Activated CD8-positive, alpha-beta T cell treated with anti-CD3 and anti-CD28 coated beads for 36 hours (primary cell): ENCODE results near the gene RTN3. TPM values are rescaled to one million over a fixed set of nuclear protein-coding genes. Genes with fewer than 3 reads are reported as not detected.

Experiments
- ATAC-seq: fragments of 200-7000 bp; cut with Tn5 transposase; one replicate; pipeline ENCODE4 v1.10.0; 2021; ENCODE audit warnings: mild to moderate bottlenecking, moderate library complexity
- CTCF ChIA-PET: fragments of 350-600 bp; sonication (Branson Sonifier 250); formaldehyde crosslinking; loops from one replicate; lab custom pipeline; 2021; ENCODE audit warnings: antibody characterized with exemption; lab: Charles Lee
- POLR2A ChIA-PET: fragments of 350-600 bp; sonication (Branson Sonifier 250); formaldehyde crosslinking; loops from one replicate; lab custom pipeline; 2021; ENCODE audit warnings: antibody characterized with exemption; lab: Charles Lee
- DNase-seq: peaks from one replicate; pipeline ENCODE4 v3.0.0-alpha.2; 2020
- H3K27ac Mint-ChIP-seq: one replicate; pipeline ENCODE4 v1.8.0; 2021; ENCODE audit warnings: mild to moderate bottlenecking, mixed read lengths
- H3K27me3 Mint-ChIP-seq: one replicate; pipeline ENCODE4 v1.8.0; 2021; ENCODE audit warnings: mixed read lengths
- H3K36me3 Mint-ChIP-seq: one replicate; pipeline ENCODE4 v1.8.0; 2021; ENCODE audit warnings: low read depth, mixed read lengths
- H3K4me1 Mint-ChIP-seq: one replicate; pipeline ENCODE4 v1.8.0; 2021; ENCODE audit warnings: low read depth, mixed read lengths
- H3K4me3 Mint-ChIP-seq: one replicate; pipeline ENCODE4 v1.8.0; 2021; ENCODE audit warnings: mild to moderate bottlenecking, moderate library complexity, mixed read lengths
- H3K9me3 Mint-ChIP-seq: one replicate; pipeline ENCODE4 v1.8.0; 2021; ENCODE audit warnings: mixed read lengths
- intact Hi-C: fragments of 100-400 bp; cut with micrococcal nuclease; formaldehyde crosslinking; loops from one replicate; pipeline ENCODE4 v1.10.0; 2022
- total RNA-seq, 2 experiments: library from RNA; stranded (reverse); gene quantifications; one replicate each; pipeline ENCODE4 v1.2.3, GENCODE V29; 2021
- TF ChIP-seq, protein P1 (sequence below): fragments of 200-600 bp; IDR thresholded peaks from one replicate; pipeline ENCODE4 v1.8.0; 2022; ENCODE audit warnings: antibody characterized with exemption, mild to moderate bottlenecking

The RTN3 gene
- total RNA-seq, 2 experiments from 2014 or later: 32.1 to 34.0 TPM

DNA sequence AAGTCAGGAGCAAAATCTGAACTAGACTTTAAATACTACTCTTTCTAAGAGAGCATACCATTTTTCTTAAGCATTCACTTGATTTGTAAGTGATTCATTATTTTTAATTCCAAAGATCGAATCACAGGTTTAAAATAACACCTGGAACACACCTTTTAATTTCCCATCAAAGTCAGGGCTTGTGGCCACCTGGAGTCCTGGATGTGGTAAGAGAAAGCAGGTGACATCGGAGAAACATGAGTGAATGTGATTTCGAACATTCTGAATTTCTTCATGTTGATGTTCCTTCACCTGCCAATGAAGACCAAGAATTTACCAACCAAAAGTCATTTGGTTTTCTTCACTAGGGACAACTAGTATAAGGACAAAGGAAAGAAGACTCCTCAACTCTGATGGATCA lies 38.1 kb upstream of the RTN3 start:
- H3K36me3 Mint-ChIP-seq: peaks cover 8% of the 10 kb centered on the region
- no peaks in the 10 kb centered on the region for H3K27me3 Mint-ChIP-seq
- no peak overlapping the region for H3K4me3 Mint-ChIP-seq
- CTCF ChIA-PET: interaction anchor here (0.9 to 12.3 kb wide), 7 partner anchors 15 to 164 kb away, joined by 3 to 150 read pairs (median 4); no protein-coding TSS in a partner anchor
- H3K9me3 Mint-ChIP-seq: no peaks in the 10 kb centered on the region
- no peaks in the 10 kb centered on the region for H3K4me1 Mint-ChIP-seq
- POLR2A ChIA-PET: interaction anchor here (0.7 kb wide), 1 partner anchor 94 kb away, joined by 3 read pairs; no protein-coding TSS in a partner anchor
- ATAC-seq (no peak), DNase-seq (no peak)
- TF ChIP-seq, protein P1, sequence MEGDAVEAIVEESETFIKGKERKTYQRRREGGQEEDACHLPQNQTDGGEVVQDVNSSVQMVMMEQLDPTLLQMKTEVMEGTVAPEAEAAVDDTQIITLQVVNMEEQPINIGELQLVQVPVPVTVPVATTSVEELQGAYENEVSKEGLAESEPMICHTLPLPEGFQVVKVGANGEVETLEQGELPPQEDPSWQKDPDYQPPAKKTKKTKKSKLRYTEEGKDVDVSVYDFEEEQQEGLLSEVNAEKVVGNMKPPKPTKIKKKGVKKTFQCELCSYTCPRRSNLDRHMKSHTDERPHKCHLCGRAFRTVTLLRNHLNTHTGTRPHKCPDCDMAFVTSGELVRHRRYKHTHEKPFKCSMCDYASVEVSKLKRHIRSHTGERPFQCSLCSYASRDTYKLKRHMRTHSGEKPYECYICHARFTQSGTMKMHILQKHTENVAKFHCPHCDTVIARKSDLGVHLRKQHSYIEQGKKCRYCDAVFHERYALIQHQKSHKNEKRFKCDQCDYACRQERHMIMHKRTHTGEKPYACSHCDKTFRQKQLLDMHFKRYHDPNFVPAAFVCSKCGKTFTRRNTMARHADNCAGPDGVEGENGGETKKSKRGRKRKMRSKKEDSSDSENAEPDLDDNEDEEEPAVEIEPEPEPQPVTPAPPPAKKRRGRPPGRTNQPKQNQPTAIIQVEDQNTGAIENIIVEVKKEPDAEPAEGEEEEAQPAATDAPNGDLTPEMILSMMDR: no peak
- no peak overlapping the region for H3K27ac Mint-ChIP-seq
- intact Hi-C loops: no loop called here

DNA sequence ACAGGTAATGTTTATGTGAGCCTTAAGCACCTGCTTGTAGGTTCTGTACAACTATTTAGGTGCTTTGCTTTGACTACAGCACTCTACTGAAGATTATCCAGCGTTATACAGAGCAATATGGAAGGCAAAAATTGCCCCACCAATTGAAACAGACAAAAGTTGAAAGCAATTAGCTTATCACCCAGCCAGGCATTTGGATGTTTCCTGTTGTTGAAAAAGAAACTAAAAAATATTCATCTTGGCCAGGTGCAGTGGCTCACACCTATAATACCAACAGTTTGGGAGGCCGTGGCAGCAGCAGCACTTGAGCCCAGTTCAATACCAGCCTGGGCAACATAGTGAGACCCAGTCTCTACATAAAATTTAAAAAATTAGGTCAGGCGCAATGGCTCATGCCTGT lies 28.6 kb upstream of the RTN3 start:
- Mint-ChIP-seq H3K9me3 (no peaks in the 10 kb centered on the region), H3K4me1 (peaks cover 8% of the 10 kb centered on the region), H3K27ac (no peak overlapping the region), H3K27me3 (no peaks in the 10 kb centered on the region), H3K4me3 (no peak overlapping the region), H3K36me3 (peaks cover 30% of the 10 kb centered on the region)
- ChIA-PET CTCF (interaction anchor here (1.0 to 2.6 kb wide), 2 partner anchors 14 to 16 kb away, joined by 3 to 9 read pairs; no protein-coding TSS in a partner anchor), POLR2A (no interaction called here)
- ATAC-seq: no peak
- intact Hi-C loops: no loop called here
- TF ChIP-seq, protein P1: no peak
- no peak for DNase-seq

DNA sequence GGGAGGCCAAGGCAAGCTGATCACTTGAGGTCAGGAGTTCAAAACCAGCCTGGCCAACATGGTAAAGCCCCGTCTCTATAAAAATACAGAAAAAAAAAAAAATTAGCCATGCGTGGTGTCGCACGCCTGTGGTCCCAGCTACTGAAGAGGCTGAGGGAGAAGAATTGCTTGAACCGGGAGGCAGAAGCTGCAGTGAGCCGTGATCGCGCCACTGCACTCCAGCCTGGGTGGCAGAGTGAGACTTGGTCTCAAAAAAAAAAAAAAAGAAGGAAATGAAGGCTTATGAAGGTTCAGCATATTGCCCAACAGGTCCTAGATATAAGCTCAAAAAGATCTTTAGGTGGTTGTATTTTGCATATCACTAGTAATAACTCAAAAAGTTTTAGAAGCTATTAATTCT lies 20.3 kb upstream of the RTN3 start:
- POLR2A ChIA-PET: interaction anchor here (1.1 to 1.2 kb wide), 2 partner anchors 10 to 13 kb away, joined by 3 to 4 read pairs; no protein-coding TSS in a partner anchor
- Mint-ChIP-seq H3K4me3 (no peak overlapping the region), H3K9me3 (no peaks in the 10 kb centered on the region), H3K36me3 (peaks cover 7% of the 10 kb centered on the region), H3K27me3 (no peaks in the 10 kb centered on the region), H3K27ac (no peak overlapping the region), H3K4me1 (peaks cover 15% of the 10 kb centered on the region)
- TF ChIP-seq, protein P1: no peak
- ATAC-seq (no peak), DNase-seq (no peak)
- CTCF ChIA-PET: interaction anchor here (0.9 to 1.6 kb wide), 7 partner anchors 10 to 77 kb away, joined by 3 to 7 read pairs (median 4); partner anchors contain the start of genes ATL3 and RTN3
- intact Hi-C loops: no loop called here

DNA sequence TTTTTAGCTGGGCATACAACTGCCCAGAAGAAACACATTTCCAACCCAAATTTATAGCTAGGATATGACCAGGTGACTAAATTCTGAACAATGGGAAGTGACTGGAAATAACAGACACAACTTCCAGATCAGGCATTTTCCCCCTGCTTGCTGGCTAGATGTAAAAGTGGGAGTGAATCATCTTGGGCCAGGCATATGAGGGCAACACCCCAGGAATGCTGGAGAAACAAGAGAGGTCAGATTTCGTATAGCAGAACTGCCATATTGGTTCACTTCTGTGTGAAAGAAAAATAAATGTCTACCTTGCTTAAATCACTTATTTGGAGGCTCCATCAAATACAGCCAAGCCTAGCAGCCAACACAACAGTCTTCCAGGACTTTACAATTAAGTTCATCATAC lies 17.5 kb upstream of the RTN3 start:
- intact Hi-C loops: no loop called here
- Mint-ChIP-seq H3K9me3 (no peaks in the 10 kb centered on the region), H3K4me3 (no peak overlapping the region), H3K4me1 (peaks cover 31% of the 10 kb centered on the region), H3K27me3 (no peaks in the 10 kb centered on the region), H3K36me3 (peaks cover 1% of the 10 kb centered on the region), H3K27ac (no peak overlapping the region)
- TF ChIP-seq, protein P1: no peak
- ATAC-seq (no peak), DNase-seq (no peak)
- CTCF ChIA-PET: interaction anchor here (1.2 to 2.5 kb wide), 2 partner anchors 18 to 76 kb away, joined by 3 to 9 read pairs; partner anchors contain the start of gene RTN3
- POLR2A ChIA-PET: no interaction called here

DNA sequence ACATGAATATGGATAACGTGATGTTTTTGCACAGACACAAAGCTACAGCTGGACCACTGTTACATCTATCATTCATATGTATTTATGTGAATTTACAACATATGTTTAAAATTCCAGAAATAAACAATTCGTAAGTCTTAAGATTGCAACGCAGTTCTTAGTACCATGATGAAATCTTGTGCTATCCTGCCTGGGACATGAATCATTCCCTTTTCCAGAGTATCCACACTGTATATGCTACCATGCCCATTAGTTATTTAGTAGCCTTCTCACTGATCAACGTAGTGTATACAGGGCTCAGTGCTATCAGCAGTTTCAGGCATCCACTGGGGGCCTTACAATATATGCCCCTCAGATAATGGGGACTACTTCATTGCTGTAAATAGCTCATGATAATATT lies 14.4 kb upstream of the RTN3 start:
- Mint-ChIP-seq H3K36me3 (peaks cover 7% of the 10 kb centered on the region), H3K9me3 (no peaks in the 10 kb centered on the region), H3K4me3 (no peak overlapping the region), H3K4me1 (peaks cover 40% of the 10 kb centered on the region), H3K27me3 (no peaks in the 10 kb centered on the region), H3K27ac (no peak overlapping the region)
- ATAC-seq (no peak), DNase-seq (no peak)
- POLR2A ChIA-PET: interaction anchor here (0.6 to 1.1 kb wide), 3 partner anchors 14 to 647 kb away, joined by 3 to 5 read pairs (median 3); partner anchors contain the start of gene RTN3
- CTCF ChIA-PET: interaction anchor here (1.6 to 1.7 kb wide), 2 partner anchors 23 to 279 kb away, joined by 4 read pairs; no protein-coding TSS in a partner anchor
- TF ChIP-seq, protein P1: no peak
- intact Hi-C loops: no loop called here
